HG03558 (cell line): ENCODE data around the gene SREBF1.

Experiments
- ATAC-seq: cut with Tn5 transposase; IDR thresholded peaks from one replicate; pipeline ENCODE4 v1.9.1; 2021; ENCODE audit warnings: moderate number of reproducible peaks; ENCODE audit not compliant: unreplicated experiment; ENCODE audit errors: extremely low read depth

SREBF1 gene

DNA sequence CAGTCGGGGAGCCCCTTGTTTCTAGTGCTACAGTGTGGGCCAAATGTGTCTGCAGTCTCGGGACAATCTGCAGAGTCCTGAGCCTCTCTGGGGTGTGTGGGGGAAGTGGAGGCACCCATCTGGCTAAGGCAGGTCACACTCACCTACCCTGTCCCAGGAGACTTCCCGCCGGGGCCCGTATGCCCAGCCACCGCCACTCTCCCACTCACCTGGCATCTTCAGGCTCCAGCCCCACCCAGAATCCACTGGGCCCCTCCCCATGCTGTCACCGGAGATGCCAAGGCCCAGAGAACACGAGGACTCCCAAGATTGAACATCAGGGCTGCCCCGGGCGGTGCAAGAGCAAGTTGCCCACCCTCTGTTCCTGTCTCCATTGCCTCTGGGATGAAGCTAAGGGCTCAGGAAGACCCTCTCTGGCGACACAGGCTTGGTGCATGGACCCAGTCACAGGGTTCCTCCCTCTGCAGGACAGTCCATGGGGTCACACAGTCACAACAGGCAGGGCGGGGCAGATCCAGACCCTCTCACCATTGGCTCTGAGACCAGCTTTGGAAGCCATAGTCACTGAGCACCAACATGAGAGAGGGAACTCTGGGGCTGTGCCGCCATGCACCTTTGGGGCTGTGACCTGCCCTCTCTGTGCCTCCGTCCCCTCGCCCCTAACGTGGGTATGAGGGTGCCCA is 38.1 kb downstream of the SREBF1 start:
- no peak for ATAC-seq

DNA sequence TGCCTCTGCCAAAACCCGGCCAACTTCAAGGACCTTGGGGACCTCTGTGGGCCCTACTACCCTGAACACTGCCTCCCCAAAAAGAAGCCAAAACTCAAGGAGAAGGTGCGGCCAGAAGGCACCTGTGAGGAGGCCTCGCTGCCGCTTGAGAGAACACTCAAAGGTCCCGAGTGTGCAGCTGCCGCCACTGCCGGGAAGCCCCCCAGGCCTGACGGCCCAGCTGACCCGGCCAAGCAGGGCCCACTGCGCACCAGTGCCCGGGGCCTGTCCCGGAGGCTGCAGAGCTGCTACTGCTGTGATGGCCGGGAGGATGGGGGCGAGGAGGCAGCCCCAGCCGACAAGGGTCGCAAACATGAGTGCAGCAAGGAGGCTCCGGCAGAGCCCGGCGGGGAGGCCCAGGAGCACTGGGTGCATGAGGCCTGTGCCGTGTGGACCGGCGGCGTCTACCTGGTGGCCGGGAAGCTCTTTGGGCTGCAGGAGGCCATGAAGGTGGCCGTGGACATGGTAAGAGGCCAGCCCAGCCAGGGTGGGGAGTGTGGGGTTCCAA is 38.7 kb downstream of the SREBF1 start:
- ATAC-seq = no peak

DNA sequence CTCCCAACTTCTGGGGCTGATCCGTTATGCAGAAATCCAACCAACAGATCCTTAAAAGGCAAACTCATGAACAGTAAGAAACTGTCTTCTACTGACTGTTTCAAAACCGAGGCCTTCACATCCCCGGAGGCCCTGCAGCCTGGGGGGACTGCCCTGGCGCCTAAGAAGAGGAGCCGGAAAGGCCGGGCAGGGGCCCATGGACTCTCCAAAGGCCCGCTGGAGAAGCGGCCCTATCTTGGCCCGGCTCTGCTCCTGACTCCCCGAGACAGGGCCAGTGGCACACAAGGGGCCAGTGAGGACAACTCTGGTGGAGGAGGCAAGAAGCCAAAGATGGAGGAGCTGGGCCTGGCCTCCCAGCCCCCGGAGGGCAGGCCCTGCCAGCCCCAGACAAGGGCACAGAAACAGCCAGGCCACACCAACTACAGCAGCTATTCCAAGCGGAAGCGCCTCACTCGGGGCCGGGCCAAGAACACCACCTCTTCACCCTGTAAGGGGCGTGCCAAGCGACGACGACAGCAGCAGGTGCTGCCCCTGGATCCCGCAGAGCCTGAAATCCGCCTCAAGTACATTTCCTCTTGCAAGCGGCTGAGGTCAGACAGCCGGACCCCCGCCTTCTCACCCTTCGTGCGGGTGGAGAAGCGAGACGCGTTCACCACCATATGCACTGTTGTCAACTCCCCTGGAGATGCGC is 39.5 kb downstream of the SREBF1 start:
- ATAC-seq = no peak

DNA sequence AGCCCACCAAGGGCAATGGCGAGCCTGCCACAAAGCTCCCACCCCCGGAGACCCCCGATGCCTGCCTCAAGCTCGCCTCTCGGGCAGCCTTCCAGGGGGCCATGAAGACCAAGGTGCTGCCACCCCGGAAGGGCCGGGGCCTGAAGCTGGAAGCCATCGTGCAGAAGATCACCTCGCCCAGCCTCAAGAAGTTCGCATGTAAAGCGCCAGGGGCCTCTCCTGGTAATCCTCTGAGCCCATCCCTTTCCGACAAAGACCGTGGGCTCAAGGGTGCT is 40.1 kb downstream of the SREBF1 start:
- no peak for ATAC-seq

DNA sequence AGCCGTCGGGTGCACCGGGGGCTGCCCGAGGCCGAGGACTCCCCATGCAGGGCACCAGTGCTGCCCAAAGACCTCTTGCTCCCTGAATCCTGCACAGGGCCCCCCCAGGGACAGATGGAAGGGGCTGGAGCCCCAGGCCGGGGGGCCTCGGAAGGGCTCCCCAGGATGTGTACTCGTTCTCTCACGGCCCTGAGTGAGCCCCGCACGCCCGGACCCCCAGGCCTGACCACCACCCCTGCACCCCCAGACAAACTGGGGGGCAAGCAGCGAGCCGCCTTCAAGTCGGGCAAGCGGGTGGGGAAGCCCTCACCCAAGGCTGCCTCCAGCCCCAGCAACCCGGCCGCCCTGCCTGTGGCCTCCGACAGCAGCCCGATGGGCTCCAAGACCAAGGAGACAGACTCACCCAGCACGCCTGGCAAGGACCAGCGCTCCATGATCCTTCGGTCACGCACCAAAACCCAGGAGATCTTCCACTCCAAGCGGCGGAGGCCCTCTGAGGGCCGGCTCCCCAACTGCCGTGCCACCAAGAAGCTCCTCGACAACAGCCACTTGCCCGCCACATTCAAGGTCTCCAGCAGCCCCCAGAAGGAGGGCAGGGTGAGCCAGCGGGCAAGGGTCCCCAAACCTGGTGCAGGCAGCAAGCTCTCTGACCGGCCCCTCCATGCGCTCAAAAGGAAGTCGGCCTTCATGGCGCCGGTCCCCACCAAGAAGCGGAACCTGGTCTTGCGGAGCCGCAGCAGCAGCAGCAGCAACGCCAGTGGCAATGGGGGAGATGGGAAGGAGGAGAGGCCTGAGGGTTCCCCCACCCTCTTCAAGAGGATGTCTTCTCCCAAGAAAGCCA is 40.6 kb downstream of the SREBF1 start:
- ATAC-seq = no peak

DNA sequence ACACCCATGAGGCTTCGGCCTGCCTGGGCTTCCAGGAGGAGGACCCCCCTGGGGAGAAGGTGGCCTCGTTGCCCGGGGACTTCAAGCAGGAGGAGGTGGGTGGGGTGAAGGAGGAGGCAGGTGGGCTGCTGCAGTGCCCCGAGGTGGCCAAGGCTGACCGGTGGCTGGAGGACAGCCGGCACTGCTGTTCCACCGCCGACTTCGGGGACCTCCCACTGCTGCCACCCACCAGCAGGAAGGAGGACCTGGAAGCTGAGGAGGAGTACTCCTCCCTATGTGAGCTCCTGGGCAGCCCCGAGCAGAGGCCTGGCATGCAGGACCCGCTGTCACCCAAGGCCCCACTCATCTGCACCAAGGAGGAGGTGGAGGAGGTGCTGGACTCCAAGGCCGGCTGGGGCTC is 41.5 kb downstream of the SREBF1 start:
- no peak for ATAC-seq

DNA sequence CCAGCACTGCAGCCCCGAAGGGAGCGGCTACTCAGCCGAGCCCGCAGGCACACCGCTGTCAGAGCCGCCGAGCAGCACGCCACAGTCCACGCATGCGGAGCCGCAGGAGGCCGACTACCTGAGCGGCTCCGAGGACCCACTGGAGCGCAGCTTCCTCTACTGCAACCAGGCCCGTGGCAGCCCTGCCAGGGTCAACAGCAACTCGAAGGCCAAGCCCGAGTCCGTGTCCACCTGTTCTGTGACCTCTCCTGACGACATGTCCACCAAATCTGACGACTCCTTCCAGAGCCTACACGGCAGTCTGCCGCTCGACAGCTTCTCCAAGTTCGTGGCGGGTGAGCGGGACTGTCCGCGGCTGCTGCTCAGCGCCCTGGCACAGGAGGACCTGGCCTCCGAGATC is 42.4 kb downstream of the SREBF1 start:
- ATAC-seq = no peak

DNA sequence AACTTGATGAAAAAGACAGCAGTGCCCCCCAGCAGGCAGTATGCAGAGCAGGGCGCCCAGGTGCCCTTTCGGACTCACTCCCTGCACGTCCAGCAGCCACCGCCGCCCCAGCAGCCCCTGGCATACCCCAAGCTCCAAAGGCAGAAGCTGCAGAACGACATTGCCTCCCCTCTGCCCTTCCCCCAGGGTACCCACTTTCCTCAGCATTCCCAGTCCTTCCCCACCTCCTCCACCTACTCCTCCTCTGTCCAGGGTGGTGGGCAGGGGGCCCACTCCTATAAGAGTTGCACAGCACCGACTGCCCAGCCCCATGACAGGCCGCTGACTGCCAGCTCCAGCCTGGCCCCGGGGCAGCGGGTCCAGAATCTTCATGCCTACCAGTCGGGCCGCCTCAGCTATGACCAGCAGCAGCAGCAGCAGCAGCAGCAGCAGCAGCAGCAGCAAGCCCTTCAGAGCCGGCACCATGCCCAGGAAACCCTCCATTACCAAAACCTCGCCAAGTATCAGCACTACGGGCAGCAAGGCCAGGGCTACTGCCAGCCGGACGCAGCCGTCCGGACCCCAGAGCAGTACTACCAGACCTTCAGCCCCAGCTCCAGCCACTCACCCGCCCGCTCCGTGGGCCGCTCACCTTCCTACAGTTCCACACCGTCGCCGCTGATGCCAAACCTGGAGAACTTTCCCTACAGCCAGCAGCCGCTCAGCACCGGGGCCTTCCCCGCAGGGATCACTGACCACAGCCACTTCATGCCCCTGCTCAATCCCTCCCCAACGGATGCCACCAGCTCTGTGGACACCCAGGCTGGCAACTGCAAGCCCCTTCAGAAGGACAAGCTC is 43.2 kb downstream of the SREBF1 start:
- no peak for ATAC-seq

DNA sequence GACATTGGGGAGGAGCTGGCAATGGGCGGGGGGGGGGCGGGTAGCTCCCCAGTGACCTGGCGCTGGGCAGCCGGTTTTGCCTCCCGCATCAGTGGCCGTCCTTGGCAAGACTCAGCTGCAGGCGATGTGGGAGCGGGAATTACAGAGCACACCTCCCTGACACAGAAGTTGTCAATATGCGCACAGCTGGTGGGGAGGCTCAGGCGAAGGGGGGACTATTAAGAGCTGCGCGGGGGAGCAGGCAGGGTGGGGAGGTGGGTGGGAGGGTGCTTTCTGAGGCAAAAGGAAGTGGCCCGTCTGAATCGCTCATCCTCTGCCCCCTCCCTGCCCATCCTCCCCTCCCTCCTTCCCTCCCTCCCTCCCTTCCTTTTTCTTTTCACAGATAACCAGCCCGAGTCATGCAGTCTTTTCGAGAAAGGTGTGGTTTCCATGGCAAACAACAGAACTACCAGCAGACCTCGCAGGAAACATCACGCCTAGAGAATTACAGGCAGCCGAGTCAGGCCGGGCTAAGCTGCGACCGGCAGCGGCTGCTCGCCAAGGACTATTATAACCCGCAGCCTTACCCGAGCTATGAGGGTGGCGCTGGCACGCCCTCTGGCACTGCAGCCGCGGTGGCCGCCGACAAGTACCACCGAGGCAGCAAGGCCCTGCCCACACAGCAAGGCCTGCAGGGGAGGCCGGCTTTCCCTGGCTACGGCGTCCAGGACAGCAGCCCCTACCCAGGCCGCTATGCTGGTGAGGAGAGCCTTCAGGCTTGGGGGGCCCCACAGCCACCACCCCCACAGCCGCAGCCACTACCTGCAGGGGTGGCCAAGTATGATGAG is 44.0 kb downstream of the SREBF1 start:
- ATAC-seq = no peak

DNA sequence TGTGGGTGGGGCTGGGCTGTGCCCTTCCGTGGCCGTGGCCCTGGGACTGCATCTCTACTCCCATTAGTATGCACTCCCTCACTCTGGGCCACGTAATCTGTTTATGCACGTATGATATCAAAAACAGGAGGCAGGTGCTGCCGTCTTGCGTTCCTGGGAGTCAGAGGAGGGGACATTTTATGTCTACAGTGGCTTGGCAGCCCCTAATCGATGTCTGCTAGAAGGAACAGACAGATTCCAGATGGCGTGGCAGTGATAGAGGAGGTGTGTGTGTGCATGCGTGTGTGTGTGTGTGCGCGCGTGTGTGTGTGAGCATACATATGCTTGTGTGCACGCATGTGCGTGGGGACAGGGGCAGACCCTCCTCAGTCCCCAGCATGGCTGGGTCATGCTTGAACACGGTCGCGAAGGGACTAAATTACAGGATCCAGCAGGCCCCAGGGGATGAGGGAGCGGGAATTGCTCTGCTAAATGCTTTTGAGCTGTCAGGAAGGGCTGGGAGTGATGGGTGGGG is 44.7 kb downstream of the SREBF1 start:
- ATAC-seq = no peak

DNA sequence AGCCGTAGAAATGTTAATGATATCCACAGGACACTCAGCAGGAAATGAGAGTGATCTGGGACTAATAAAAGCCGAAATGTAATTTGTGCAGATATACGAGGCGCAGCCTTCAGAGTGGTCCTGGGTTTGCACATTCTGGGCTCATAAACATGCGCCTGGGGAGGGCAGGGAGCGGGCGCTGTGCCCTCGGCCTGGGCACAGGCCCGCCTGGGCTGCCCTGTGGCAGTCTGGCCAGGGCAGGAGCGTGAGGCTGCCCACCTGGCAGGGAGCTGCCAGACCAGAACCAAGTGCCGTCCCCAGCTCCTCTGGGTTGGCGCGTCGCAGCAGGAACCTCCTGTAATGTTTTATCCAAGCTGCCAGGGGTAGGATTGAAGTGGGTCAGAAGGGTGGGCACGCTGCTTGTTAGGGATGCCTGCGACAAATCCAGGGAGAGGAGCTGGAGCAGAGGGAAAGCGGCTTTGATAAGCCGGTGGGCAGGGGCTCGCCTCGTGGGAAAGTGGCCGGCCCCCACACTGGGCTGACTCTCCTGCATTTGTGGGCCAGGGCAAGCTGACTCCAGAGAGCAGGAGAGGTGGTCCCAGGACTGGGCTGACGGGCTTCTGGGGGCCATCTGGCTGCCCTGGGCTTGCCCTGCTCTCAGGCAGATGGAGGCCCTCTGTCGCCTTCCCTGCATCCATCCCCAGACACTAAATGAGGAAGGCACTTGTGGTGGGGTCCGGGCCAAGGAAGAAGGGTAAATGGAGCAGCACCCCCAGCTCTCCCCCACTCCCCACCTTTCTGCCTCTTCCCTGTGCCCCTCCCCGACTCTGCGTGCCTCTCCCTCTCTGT is 45.9 kb downstream of the SREBF1 start:
- no peak for ATAC-seq

DNA sequence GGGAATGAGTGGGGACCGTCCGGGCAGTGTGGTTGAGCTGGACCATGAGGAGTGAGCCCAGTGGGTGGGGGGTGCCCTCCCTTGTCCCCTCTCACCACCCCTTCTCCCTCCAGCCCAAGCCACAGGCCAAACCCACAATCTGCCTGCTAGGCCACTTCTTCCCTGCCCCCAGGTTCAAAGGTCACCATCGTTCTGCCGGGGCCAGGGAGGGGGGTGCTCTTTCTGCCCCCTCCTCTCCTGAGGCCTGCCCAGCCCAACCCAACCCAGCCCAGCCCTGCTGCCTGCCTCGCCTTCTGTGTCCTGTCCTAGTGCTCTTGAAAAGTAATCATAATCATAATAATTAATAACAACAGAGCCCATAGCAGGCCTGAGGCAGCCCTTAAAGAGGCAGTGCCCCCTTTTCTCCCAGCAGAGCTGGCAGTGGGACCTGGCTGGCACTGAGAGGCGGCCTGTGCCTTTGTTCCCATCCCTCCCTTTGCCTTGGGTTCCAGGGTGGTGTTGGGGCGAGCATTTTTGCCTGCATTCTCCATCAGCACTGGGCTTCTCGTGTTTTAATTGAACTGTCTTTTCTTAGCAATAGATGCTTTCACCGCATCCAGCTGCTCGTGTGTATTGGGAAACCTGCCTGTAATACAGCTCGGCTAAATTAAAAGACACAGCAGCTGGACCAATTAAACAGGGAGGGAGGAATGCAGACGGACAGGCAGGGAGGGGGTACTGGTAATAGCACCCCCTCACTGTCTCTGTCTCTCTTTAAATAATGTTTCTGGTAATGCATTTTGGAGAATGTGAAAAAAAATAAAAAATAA is 46.8 kb downstream of the SREBF1 start:
- no peak for ATAC-seq

DNA sequence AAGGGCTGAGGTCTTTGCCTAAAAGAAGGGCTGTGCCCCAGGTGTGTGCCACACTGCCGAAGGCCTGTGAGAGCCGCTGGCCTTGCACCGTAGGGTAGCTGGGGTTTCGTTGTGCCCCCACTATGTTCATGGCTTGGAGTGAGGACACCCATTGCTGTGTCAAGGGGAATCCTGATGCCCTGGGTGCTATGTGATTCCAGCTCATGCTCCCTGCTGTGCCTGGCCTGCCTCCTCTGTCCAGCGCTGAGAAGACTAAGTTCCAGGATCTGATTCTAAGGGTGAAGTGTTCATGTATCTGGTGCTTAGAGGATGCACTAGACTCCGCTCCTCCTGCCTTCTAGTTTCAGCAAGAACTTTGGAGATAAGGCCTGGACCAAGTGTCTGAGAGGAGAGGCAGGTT is 47.4 kb downstream of the SREBF1 start:
- no peak for ATAC-seq

DNA sequence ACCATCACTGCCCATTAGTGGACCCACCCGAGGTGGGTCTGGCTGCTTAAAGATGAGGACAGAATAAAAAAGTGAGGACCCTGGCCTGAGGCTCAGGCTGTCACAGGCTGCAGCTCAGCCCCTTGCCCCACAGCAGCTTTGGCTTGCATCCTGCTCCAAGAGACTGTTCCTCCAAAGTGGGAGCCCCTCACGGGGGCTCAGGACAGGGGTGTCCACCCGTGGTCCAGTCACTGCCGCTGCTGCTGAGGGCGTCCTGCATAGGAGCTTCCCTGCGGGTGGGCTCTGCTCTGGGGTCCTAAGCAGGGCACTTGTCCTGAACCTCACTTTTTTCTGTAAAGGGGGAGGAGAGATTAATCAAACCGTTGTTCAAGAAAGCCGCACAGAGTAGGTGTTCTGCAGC is 47.8 kb downstream of the SREBF1 start:
- ATAC-seq = no peak

DNA sequence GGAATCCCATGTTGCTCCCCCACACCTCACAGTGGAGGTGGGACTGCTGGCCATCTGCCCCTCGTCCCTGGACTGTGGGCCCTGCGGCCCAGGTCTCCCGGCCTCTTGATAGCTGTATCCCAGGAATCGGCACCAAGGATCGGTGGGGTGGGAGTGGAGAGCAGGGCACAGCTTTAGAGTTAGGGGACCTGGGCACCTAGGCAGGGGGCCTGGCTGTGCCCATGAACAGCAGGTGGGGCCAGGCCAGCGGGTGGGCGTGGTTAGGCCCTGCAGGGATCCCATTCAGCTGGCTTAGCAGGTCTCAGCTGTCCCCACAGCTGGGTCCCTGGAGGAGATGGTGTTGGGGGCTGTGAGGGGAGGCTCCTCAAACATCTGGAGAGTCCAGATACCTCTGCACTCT is 49.2 kb downstream of the SREBF1 start:
- no peak for ATAC-seq

DNA sequence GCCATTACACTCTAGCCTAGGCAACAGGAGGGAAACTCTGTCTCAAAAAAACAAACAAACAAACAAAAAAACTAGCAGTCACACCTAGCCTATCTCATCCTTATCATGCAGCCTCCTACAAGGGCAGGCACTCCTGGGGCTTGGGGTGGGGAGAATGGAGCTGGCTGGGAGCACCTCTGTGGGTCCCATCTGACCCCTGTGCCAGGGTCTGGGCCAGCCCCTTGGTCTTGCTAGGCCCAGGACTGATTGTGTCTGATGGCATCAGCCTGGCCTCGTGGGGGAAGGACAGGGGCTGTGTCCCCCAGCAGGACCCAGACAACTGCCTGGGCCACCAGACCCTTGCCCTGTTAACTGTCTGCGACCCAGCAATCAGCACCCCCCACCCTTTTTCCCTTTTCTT is 49.8 kb downstream of the SREBF1 start:
- no peak for ATAC-seq

DNA sequence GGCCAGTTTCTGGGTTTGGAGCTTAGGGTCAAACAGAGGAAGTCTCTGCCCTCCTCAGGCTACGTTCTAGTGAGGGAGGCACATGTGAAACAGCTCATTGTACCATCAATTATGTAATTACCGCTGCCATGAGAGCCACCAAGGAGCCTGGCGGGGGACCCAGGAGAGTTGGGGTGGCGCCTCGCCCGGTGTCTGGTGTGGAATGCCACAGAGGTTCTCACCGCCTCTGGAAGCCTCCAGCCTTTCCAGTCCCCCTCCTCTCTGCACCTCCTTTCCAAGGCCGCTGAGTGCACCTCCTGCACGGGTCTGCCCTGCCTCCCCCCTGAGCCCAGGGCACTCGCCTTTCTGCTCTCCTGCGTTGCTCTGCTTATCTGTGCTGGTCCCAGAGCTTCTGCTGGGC is 51.4 kb downstream of the SREBF1 start:
- no peak for ATAC-seq
